GM23248 (cell line): ENCODE measurements around the gene LOXHD1.

ENCODE experiments used
- EZH2 ChIP-seq: fragments of 200-600 bp; sonication (generic); IDR thresholded peaks from 2 replicates; pipeline ENCODE4 v1.6.1; 2018; ENCODE audit warnings: antibody characterized with exemption, mild to moderate bottlenecking; ENCODE audit not compliant: insufficient read depth, poor library complexity, severe bottlenecking
- EZH2phosphoT487 ChIP-seq: fragments of 200-600 bp; sonication (generic); IDR thresholded peaks from 2 replicates; pipeline ENCODE4 v1.6.1; 2018; ENCODE audit warnings: antibody characterized with exemption, moderate library complexity, mild to moderate bottlenecking, low read depth; ENCODE audit not compliant: insufficient read depth

GRCh38 chr18:46678785-46679399, 21.9 kb upstream of the LOXHD1 start:
- no peak for TF ChIP-seq EZH2
- no peak for TF ChIP-seq EZH2phosphoT487
